Suprapubic skin (tissue), 4 donors: ENCODE measurements around the gene OR6V1. TPM values are rescaled to one million over a fixed set of nuclear protein-coding genes. Genes with fewer than 3 reads are reported as not detected.

Experiments used
- DNase-seq, 2 donors: peaks; one replicate each; pipeline ENCODE4 v3.0.0-alpha.2; 2019; ENCODE audit warnings: low spot score in 2 of 2
- H3K27ac ChIP-seq: fragments of 200-600 bp; sonication (generic); one replicate; pipeline ENCODE4 v1.5.1; 2019
- H3K27me3 ChIP-seq: fragments of 200-600 bp; sonication (generic); one replicate; pipeline ENCODE4 v1.5.1; 2019
- H3K36me3 ChIP-seq: fragments of 200-600 bp; sonication (generic); one replicate; pipeline ENCODE4 v1.5.1; 2019
- H3K4me1 ChIP-seq: fragments of 200-600 bp; sonication (generic); one replicate; pipeline ENCODE4 v1.5.1; 2019
- H3K4me3 ChIP-seq: fragments of 200-600 bp; sonication (generic); one replicate; pipeline ENCODE4 v1.5.1; 2019; ENCODE audit warnings: mild to moderate bottlenecking
- H3K9me3 ChIP-seq: fragments of 200-600 bp; sonication (generic); one replicate; pipeline ENCODE4 v1.5.1; 2019
- CTCF ChIP-seq, 2 donors: fragments of 200-600 bp in 1 of 2; fragments of 450-650 bp in 1 of 2; sonication (generic) in 1 of 2; IDR thresholded peaks; one replicate each; pipeline ENCODE4 v1.5.1; 2016 to 2019; ENCODE audit warnings: antibody characterized with exemption in 2 of 2, mild to moderate bottlenecking in 1 of 2, moderate library complexity in 1 of 2
- EP300 ChIP-seq: sonication (generic); formaldehyde crosslinking; IDR thresholded peaks from one replicate; pipeline ENCODE4 v1.6.1; 2017; ENCODE audit warnings: antibody characterized with exemption
- POLR2A ChIP-seq, 2 donors: fragments of 450-650 bp; IDR thresholded peaks; one replicate each; pipeline ENCODE4 v1.6.1; 2017; ENCODE audit warnings: antibody characterized with exemption in 2 of 2, mild to moderate bottlenecking in 2 of 2, moderate library complexity in 2 of 2
- POLR2AphosphoS5 ChIP-seq, 3 donors: sonication (generic); formaldehyde crosslinking; IDR thresholded peaks; one replicate each; pipeline ENCODE4 v1.6.1; 2017; ENCODE audit warnings: antibody characterized with exemption in 3 of 3
- WGBS: methylation state at CpG from one replicate; pipeline ENCODE4 v1.1.5; 2018; 5-methylcytosine and 5-hydroxymethylcytosine counted together
- total RNA-seq, 4 donors: library from RNA; depleted of rRNA; stranded (reverse); fragments of >200 nt; gene quantifications; one replicate each; pipeline ENCODE4 v1.1.0, GENCODE V29; 2016

The OR6V1 gene
- total RNA-seq, 4 donors from 2014 or later, result not detected

GRCh38 chr7:143041346-143041745 is 10.8 kb upstream of the OR6V1 start:
- H3K4me1 ChIP-seq, result no peaks in the 10 kb centered on the region
- WGBS, result 88% methylated on average over 6 of the region's 6 CpGs
- no peak overlapping the region for H3K27ac ChIP-seq
- no peaks in the 10 kb centered on the region for H3K27me3 ChIP-seq
- no peak overlapping the region for H3K4me3 ChIP-seq
- no peaks in the 10 kb centered on the region for H3K9me3 ChIP-seq
- no peaks in the 10 kb centered on the region for H3K36me3 ChIP-seq
- TF ChIP-seq CTCF (IDR thresholded peaks at IDR 0.05), result no peak
- TF ChIP-seq POLR2AphosphoS5 (IDR thresholded peaks at IDR 0.05), result no peak
- no peak for DNase-seq

DNA sequence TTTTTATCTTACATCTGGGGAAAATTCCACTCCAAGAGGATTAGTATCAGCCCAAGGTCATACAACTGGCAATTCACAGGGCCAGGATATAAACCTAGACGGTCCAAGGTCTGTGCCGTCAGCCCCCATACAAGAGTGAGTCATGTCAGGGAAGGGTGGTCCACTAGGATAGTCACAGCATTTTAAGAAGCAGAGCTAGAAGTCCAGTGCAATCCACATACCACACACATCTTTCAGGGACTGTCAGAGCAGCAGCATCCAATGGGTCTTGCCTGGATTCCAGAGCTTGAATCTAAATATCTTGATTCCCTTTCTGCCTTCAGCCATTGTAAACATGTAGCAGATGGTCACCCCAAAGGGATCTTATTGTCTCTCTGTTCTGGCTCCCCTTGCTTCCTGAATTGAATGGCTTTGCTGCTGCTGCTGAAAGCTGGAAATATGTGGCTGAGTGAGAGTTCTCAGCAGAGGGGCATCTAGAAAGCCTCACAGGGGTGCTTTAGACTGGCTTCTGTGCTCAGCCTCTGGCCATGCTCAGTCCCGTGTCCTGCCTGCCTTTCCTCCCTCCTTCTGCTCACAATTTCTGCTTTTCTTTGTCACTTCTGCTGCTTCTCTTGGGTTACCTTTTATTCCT is 9.9 kb upstream of the OR6V1 start:
- Histone ChIP-seq H3K27ac (no peak overlapping the region), H3K4me3 (no peak overlapping the region), H3K27me3 (no peaks in the 10 kb centered on the region), H3K36me3 (no peaks in the 10 kb centered on the region), H3K9me3 (no peaks in the 10 kb centered on the region), H3K4me1 (no peaks in the 10 kb centered on the region)
- no peak for DNase-seq
- TF ChIP-seq CTCF (IDR thresholded peaks at IDR 0.05), result no peak
- no peak for TF ChIP-seq POLR2A (IDR thresholded peaks at IDR 0.05)
- TF ChIP-seq EP300, result no peak
- no peak for TF ChIP-seq POLR2AphosphoS5 (IDR thresholded peaks at IDR 0.05)
- WGBS, result 82% methylated on average over 3 of the region's 3 CpGs

- 63% methylated on average over 6 of the region's 6 CpGs for WGBS
- no peak overlapping the region for H3K27ac ChIP-seq
- no peaks in the 10 kb centered on the region for H3K36me3 ChIP-seq
- H3K9me3 ChIP-seq, result no peaks in the 10 kb centered on the region
- no peaks in the 10 kb centered on the region for H3K4me1 ChIP-seq
- H3K4me3 ChIP-seq, result no peak overlapping the region
- TF ChIP-seq EP300 (no peak), CTCF (IDR thresholded peaks at IDR 0.05) (no peak), POLR2AphosphoS5 (IDR thresholded peaks at IDR 0.05) (no peak), POLR2A (IDR thresholded peaks at IDR 0.05) (no peak)
- no peaks in the 10 kb centered on the region for H3K27me3 ChIP-seq
- DNase-seq, result no peak
Measured at GRCh38 chr7:143042790-143043271, 9.3 kb upstream of the OR6V1 start.

DNA sequence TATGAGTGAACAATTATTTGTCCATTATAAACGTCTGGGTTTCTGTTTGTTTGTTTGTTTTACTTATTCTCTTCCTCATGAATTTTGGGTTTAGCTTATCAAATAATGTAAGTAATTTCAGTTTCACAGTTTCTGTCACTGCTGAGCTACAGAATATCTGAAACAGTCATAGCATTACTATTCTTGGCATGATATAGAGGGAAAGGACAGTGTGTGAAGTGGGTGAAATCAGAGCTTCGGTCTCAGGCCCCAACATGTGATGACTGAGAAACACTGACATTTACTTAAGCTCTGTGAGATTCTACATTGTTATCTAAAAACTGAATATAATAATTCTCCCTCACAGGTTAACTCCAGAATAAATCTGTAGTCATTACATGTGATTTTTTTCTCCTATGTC is 8.8 kb upstream of the OR6V1 start:
- WGBS, result 56% methylated on average over 2 of the region's 2 CpGs

DNA sequence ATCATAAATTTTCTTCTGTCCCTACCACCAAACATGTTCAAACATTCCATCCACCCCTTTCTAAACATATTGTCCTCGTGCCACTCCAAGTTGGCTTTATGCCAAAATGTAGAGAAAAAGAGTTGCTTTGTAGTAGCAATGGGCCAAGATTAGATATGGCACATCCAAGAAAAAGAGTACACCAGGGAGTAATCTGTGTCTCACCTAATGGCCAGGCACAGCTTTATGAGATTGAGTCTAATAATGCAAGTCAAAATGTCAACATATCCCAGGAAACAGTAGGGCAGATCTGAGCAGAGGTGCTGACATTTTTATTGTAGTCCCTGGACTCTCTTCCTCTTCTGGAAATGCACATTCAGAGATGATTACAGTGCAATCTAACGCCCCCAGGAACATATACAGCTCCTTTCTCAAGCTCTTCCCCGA is 5.7 kb upstream of the OR6V1 start:
- 43% methylated on average over 3 of the region's 3 CpGs for WGBS
- no peaks in the 10 kb centered on the region for H3K36me3 ChIP-seq
- TF ChIP-seq POLR2AphosphoS5 (IDR thresholded peaks at IDR 0.05), result no peak
- TF ChIP-seq CTCF (IDR thresholded peaks at IDR 0.05), result no peak
- TF ChIP-seq POLR2A (IDR thresholded peaks at IDR 0.05), result no peak
- TF ChIP-seq EP300, result no peak
- no peak overlapping the region for H3K27ac ChIP-seq
- no peaks in the 10 kb centered on the region for H3K4me1 ChIP-seq
- DNase-seq, result no peak
- H3K4me3 ChIP-seq, result no peak overlapping the region
- H3K27me3 ChIP-seq, result no peaks in the 10 kb centered on the region
- no peaks in the 10 kb centered on the region for H3K9me3 ChIP-seq

More for the DNA sequence above, 8.8 kb upstream of the OR6V1 start:
- DNase-seq, result no peak
- no peaks in the 10 kb centered on the region for H3K9me3 ChIP-seq
- no peaks in the 10 kb centered on the region for H3K4me1 ChIP-seq
- no peaks in the 10 kb centered on the region for H3K36me3 ChIP-seq
- H3K27ac ChIP-seq, result no peak overlapping the region
- no peaks in the 10 kb centered on the region for H3K27me3 ChIP-seq
- H3K4me3 ChIP-seq, result no peak overlapping the region
- TF ChIP-seq POLR2AphosphoS5 (IDR thresholded peaks at IDR 0.05), result no peak
- no peak for TF ChIP-seq EP300
- TF ChIP-seq POLR2A (IDR thresholded peaks at IDR 0.05), result no peak
- TF ChIP-seq CTCF (IDR thresholded peaks at IDR 0.05), result no peak
